Fibroblast of lung (primary cell): ENCODE data around the gene SNRPD3. TPM values are rescaled to one million over a fixed set of nuclear protein-coding genes. Genes with fewer than 3 reads are reported as not detected.
A peak's percentile ranks its signal among the peaks of the same experiment; 100 is the strongest.

Experiments used
- DNase-seq, 2 donors: peaks; one replicate each; pipeline versions ENCODE4 v3.0.0 to v3.0.0-alpha.2; 2010; ENCODE audit warnings: low read depth in 2 of 2
- H2AFZ ChIP-seq: 2 replicates; pipeline ENCODE4 v1.5.1; 2012; ENCODE audit warnings: low read length, control low read depth, inconsistent platforms
- H3K27ac ChIP-seq: 2 replicates; pipeline ENCODE4 v1.5.1; 2011; ENCODE audit warnings: low read length, control low read depth; ENCODE audit not compliant: insufficient read depth
- H3K27me3 ChIP-seq: 2 replicates; pipeline ENCODE4 v1.5.1; 2011; ENCODE audit warnings: mild to moderate bottlenecking, low read length; ENCODE audit not compliant: control insufficient read depth, insufficient read depth
- H3K36me3 ChIP-seq: 2 replicates; pipeline ENCODE4 v1.5.1; 2011; ENCODE audit warnings: low read length; ENCODE audit not compliant: control insufficient read depth, insufficient read depth
- H3K4me1 ChIP-seq: 2 replicates; pipeline ENCODE4 v1.5.1; 2011; ENCODE audit warnings: low read length; ENCODE audit not compliant: control insufficient read depth, insufficient read depth; ENCODE audit errors: extremely low read depth
- H3K4me2 ChIP-seq: 2 replicates; pipeline ENCODE4 v1.5.1; 2011; ENCODE audit warnings: low read length, control low read depth; ENCODE audit not compliant: insufficient read depth; ENCODE audit errors: extremely low read depth
- H3K4me3 ChIP-seq, 4 experiments: fragments of 200-600 bp in 1 of 4; sonication (generic) in 1 of 4; replicated peaks in 1 of 4; 2 replicates each; pipeline ENCODE4 v1.5.1; 2011 to 2016; ENCODE audit warnings: low read length in 4 of 4, low read depth in 3 of 4, mild to moderate bottlenecking in 3 of 4, control low read depth in 2 of 4, inconsistent platforms in 1 of 4, mixed read lengths in 1 of 4; ENCODE audit not compliant: insufficient read depth in 1 of 4; ENCODE audit errors: control extremely low read depth in 1 of 4
- H3K79me2 ChIP-seq: 2 replicates; pipeline ENCODE4 v1.5.1; 2012; ENCODE audit warnings: mild to moderate bottlenecking, low read length, inconsistent platforms; ENCODE audit not compliant: control insufficient read depth, insufficient read depth
- H3K9ac ChIP-seq: 2 replicates; pipeline ENCODE4 v1.5.1; 2011; ENCODE audit warnings: mild to moderate bottlenecking, low read length, control low read depth; ENCODE audit not compliant: insufficient read depth
- H3K9me3 ChIP-seq: 2 replicates; pipeline ENCODE4 v1.5.1; 2012; ENCODE audit warnings: low read depth, low read length; ENCODE audit not compliant: control insufficient read depth, insufficient read depth
- H4K20me1 ChIP-seq: 2 replicates; pipeline ENCODE4 v1.5.1; 2011; ENCODE audit warnings: low read length; ENCODE audit not compliant: control insufficient read depth, insufficient read depth; ENCODE audit errors: extremely low read depth
- EZH2 ChIP-seq: IDR thresholded peaks from 2 replicates; pipeline ENCODE4 v1.5.1; 2012; ENCODE audit warnings: low read length, control low read depth, mild to moderate bottlenecking; ENCODE audit errors: missing control alignments
- polyA plus RNA-seq, 2 donors: library from polyadenylated mRNA; depleted of rRNA in 1 of 2; stranded (reverse) in 1 of 2; unstranded in 1 of 2; fragments of >200 nt; gene quantifications; 2 replicates each; pipeline ENCODE4 v1.2.1, GENCODE V29; 2011 to 2012; ENCODE audit warnings: missing spikeins in 1 of 2
- total RNA-seq: library from RNA; depleted of rRNA; stranded (reverse); fragments of >200 nt; gene quantifications from 2 replicates; pipeline ENCODE4 v1.2.1, GENCODE V29; 2014
- TF ChIP-seq, protein P1 (sequence below), 2 donors: IDR thresholded peaks in 1 of 2; conservative IDR thresholded peaks in 1 of 2; 1 replicate in 1 of 2; 2 replicates in 1 of 2; pipeline ENCODE4 v1.5.1; 2011 to 2012; ENCODE audit warnings: low read length in 2 of 2, control low read depth in 1 of 2, inconsistent platforms in 1 of 2, low read depth in 1 of 2, mild to moderate bottlenecking in 1 of 2

The SNRPD3 gene
- total and polyA plus RNA-seq, 2 donors (not counting 1 experiment from before 2014, with no cell fraction given): 114 to 151 TPM

DNA sequence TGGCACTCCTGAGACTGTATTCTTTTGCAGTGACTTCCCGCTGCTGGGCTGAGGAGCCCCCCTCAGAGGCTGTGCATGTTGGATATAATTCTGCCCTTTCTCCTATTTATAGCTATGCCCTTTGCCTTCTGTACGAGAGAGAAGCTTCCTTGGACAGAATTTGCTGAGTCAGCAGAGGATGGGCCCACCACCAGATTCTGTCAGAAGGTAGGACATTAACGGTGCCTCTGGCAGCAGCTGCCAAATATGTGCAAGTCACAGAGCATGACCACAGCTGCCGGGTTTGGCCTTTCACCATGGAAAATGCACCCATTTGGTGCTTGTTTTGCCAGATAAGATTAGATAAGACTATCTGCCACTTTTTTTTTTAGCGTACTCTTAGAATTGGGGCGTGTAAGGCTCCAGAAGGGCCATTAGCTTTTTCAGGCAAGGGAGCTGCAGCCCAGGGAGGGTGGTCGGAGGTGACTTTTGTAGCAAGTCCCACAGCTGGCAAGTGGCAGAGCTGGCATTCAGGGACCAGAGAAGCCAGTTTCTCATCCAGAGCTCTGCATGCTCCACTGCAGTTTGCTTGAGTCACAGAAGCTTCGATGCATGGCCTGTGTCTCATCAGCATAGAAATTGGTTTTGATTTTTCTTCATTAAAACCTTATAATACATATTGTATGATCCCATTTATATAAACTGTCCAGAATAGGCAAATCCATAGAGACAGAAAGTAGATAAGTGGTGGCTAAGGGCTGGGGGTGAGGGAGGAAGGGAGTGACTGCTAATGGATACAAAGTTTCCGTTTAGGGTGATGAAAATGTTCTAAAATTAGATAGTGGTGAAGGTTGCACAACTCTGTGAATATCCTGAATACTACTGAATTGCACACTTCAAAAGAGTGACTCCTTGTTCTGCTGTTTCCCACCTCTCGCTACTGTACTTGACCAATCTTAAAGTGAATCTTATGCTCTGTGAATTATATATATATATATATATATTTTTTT is 44.9 kb upstream of the SNRPD3 start:
- peaks cover 3% of the 10 kb centered on the region for H3K27me3 ChIP-seq
- H3K4me1 ChIP-seq: peaks cover 12% of the 10 kb centered on the region
- peak; percentile 63 to 75 for DNase-seq
- H3K9ac ChIP-seq: no peak overlapping the region
- H3K79me2 ChIP-seq: no peaks in the 10 kb centered on the region
- H2AFZ ChIP-seq: no peak overlapping the region
- H3K4me2 ChIP-seq: no peak overlapping the region
- H3K9me3 ChIP-seq: no peaks in the 10 kb centered on the region
- no peaks in the 10 kb centered on the region for H4K20me1 ChIP-seq
- no peak overlapping the region for H3K27ac ChIP-seq
- no peaks in the 10 kb centered on the region for H3K36me3 ChIP-seq
- TF ChIP-seq EZH2: no peak
- TF ChIP-seq, protein P1, sequence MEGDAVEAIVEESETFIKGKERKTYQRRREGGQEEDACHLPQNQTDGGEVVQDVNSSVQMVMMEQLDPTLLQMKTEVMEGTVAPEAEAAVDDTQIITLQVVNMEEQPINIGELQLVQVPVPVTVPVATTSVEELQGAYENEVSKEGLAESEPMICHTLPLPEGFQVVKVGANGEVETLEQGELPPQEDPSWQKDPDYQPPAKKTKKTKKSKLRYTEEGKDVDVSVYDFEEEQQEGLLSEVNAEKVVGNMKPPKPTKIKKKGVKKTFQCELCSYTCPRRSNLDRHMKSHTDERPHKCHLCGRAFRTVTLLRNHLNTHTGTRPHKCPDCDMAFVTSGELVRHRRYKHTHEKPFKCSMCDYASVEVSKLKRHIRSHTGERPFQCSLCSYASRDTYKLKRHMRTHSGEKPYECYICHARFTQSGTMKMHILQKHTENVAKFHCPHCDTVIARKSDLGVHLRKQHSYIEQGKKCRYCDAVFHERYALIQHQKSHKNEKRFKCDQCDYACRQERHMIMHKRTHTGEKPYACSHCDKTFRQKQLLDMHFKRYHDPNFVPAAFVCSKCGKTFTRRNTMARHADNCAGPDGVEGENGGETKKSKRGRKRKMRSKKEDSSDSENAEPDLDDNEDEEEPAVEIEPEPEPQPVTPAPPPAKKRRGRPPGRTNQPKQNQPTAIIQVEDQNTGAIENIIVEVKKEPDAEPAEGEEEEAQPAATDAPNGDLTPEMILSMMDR (conservative IDR thresholded peaks at IDR 0.05 in 1 of 2, IDR thresholded peaks at IDR 0.05 in 1 of 2; ENCODE audit: low read depth in 1 of 2, low read length in 2 of 2): no peak
- no peak overlapping the region for H3K4me3 ChIP-seq

DNA sequence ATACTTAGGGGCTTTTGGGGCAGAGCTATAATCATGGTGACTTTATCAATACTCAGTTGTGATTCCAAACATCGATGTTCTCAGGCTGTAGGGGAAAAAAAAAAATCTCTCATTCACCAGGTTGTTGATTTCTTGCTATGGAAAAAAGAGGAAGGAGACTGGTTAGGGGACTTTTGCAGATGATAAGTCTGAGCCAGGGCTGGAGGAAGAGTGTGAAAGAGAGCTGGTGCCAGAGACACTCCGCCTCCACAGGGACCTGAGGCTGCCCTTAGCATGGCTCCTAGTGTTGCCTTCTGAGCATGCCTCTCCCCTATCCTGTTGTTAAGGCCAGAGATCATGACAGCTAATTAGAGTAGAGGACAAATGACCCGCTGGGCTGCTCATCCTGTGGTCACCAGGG is 43.8 kb upstream of the SNRPD3 start:
- Histone ChIP-seq H3K9me3 (no peaks in the 10 kb centered on the region), H2AFZ (no peak overlapping the region), H3K36me3 (no peaks in the 10 kb centered on the region), H3K79me2 (no peaks in the 10 kb centered on the region), H3K27ac (no peak overlapping the region), H3K4me3 (no peak overlapping the region), H4K20me1 (no peaks in the 10 kb centered on the region), H3K9ac (no peak overlapping the region), H3K4me2 (no peak overlapping the region), H3K27me3 (peaks cover 3% of the 10 kb centered on the region), H3K4me1 (peaks cover 9% of the 10 kb centered on the region)
- DNase-seq: no peak
- TF ChIP-seq, protein P1 (conservative IDR thresholded peaks at IDR 0.05 in 1 of 2, IDR thresholded peaks at IDR 0.05 in 1 of 2; ENCODE audit: low read depth in 1 of 2, low read length in 2 of 2): no peak
- no peak for TF ChIP-seq EZH2

DNA sequence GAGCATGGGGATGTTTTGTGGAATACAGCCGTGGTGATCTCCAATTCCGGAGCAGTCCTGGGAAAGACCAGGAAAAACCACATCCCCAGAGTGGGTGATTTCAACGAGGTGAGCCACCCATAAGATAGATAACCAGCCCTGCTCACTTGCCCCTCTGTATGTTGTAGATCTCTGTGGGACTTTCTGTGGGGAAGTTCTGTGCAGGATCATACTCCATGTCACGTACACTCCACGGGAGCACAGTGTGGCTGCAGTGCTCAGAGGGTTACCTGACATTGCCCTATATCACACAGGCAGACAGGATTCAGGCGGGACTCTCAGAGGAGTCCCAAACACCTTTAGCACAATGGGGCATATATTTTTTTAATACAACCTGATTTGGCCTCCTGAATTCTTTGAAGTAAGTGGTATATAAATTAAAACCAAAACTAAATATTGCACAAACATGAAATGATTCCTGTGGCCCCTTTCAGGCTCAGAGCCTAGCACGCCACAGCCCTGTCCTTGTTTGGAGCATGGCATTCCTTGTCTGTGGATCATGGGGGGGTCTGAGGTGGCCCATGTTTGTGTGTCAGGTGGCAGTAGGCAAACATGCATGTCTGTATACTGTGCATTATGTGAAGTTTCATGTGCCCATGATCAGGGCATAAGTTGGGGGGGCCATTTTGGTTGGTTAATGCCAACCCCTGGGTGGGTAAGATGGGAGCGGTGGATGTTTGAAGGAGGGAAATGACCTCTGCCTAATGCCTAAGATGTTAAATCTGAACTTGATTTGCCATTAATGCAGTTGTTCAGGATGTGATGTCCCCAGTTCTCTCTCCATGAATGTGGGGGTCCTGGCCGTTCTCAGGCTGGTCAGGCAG is 42.2 kb upstream of the SNRPD3 start:
- H3K27ac ChIP-seq: no peak overlapping the region
- H3K9ac ChIP-seq: no peak overlapping the region
- peaks cover 9% of the 10 kb centered on the region for H3K4me1 ChIP-seq
- H2AFZ ChIP-seq: no peak overlapping the region
- no peaks in the 10 kb centered on the region for H3K79me2 ChIP-seq
- peaks cover 3% of the 10 kb centered on the region for H3K27me3 ChIP-seq
- no peaks in the 10 kb centered on the region for H3K9me3 ChIP-seq
- H3K4me3 ChIP-seq: no peak overlapping the region
- no peaks in the 10 kb centered on the region for H4K20me1 ChIP-seq
- TF ChIP-seq, protein P1 (conservative IDR thresholded peaks at IDR 0.05 in 1 of 2, IDR thresholded peaks at IDR 0.05 in 1 of 2; ENCODE audit: low read depth in 1 of 2, low read length in 2 of 2): no peak
- no peak for TF ChIP-seq EZH2
- no peak overlapping the region for H3K4me2 ChIP-seq
- no peaks in the 10 kb centered on the region for H3K36me3 ChIP-seq
- DNase-seq: no peak
